ENCODE measurements around the gene GNPDA2.

The GNPDA2 gene

GRCh38 chr4:44679060-44679459 lies 47.3 kb downstream of the GNPDA2 start:
- Histone ChIP-seq H3K4me3 (ENCODE audit: low read depth in 1 of 2, low read length in 2 of 2) (peak overlapping the region; percentile 97 to 98), H3K27me3 (ENCODE audit: low read depth, low read length) (no peaks in the 10 kb centered on the region), H3K27ac (ENCODE audit: low read length) (peak overlapping the region; percentile 97), H3K4me1 (ENCODE audit: control insufficient read depth in 1 of 2, insufficient read depth in 2 of 2, low read length in 2 of 2) (peaks cover 3 to 23% of the 10 kb centered on the region in 2 donors), H3K9me3 (ENCODE audit: control insufficient read depth in 1 of 2, low read length in 2 of 2) (no peaks in the 10 kb centered on the region), H3K36me3 (ENCODE audit: control insufficient read depth in 1 of 2, insufficient read depth in 2 of 2, low read length in 2 of 2) (peaks cover 7 to 8% of the 10 kb centered on the region in 2 donors)

GRCh38 chr4:44678094-44679041 lies 48.0 kb downstream of the GNPDA2 start, which contains the start of gene GUF1:
Gene GUF1 (plus strand): TSS chr4:44678420. CDS start chr4:44678623, 203 bp downstream.
- H3K27me3 ChIP-seq (ENCODE audit: low read depth, low read length) = no peaks in the 10 kb centered on the region

GRCh38 chr4:44675366-44675765 lies 51.0 kb downstream of the GNPDA2 start:
- Histone ChIP-seq H3K4me1 (ENCODE audit: control insufficient read depth in 1 of 2, insufficient read depth in 2 of 2, low read length in 2 of 2) (peaks cover 3 to 23% of the 10 kb centered on the region in 2 donors), H3K27ac (ENCODE audit: low read length) (no peak overlapping the region), H3K36me3 (ENCODE audit: control insufficient read depth in 1 of 2, insufficient read depth in 2 of 2, low read length in 2 of 2) (no peaks in the 10 kb centered on the region), H3K27me3 (ENCODE audit: low read depth, low read length) (no peaks in the 10 kb centered on the region), H3K9me3 (ENCODE audit: control insufficient read depth in 1 of 2, low read length in 2 of 2) (no peaks in the 10 kb centered on the region), H3K4me3 (ENCODE audit: low read depth in 1 of 2, low read length in 2 of 2) (no peak overlapping the region)

More at GRCh38 chr4:44678094-44679041, 48.0 kb downstream of the GNPDA2 start, which contains the start of gene GUF1:
- peaks cover 2 to 4% of the 10 kb centered on the region in 2 donors for H3K36me3 ChIP-seq (ENCODE audit: control insufficient read depth in 1 of 2, insufficient read depth in 2 of 2, low read length in 2 of 2)
- H3K9me3 ChIP-seq (ENCODE audit: control insufficient read depth in 1 of 2, low read length in 2 of 2) = no peaks in the 10 kb centered on the region
- H3K27ac ChIP-seq (ENCODE audit: low read length) = peak within 1 kb of the TSS; percentile 97
- peak within 1 kb of the TSS; percentile 97 to 98 for H3K4me3 ChIP-seq (ENCODE audit: low read depth in 1 of 2, low read length in 2 of 2)
- H3K4me1 ChIP-seq (ENCODE audit: control insufficient read depth in 1 of 2, insufficient read depth in 2 of 2, low read length in 2 of 2) = peaks cover 3 to 23% of the 10 kb centered on the region in 2 donors

- H3K36me3 ChIP-seq (ENCODE audit: control insufficient read depth in 1 of 2, insufficient read depth in 2 of 2, low read length in 2 of 2) = no peaks in the 10 kb centered on the region
- H3K27ac ChIP-seq (ENCODE audit: low read length) = no peak overlapping the region
- H3K9me3 ChIP-seq (ENCODE audit: control insufficient read depth in 1 of 2, low read length in 2 of 2) = no peaks in the 10 kb centered on the region
- peaks cover 2 to 15% of the 10 kb centered on the region in 2 donors for H3K4me1 ChIP-seq (ENCODE audit: control insufficient read depth in 1 of 2, insufficient read depth in 2 of 2, low read length in 2 of 2)
- H3K4me3 ChIP-seq (ENCODE audit: low read depth in 1 of 2, low read length in 2 of 2) = no peak overlapping the region
- no peaks in the 10 kb centered on the region for H3K27me3 ChIP-seq (ENCODE audit: low read depth, low read length)
Measured at GRCh38 chr4:44674471-44674870, 51.9 kb downstream of the GNPDA2 start.

- Histone ChIP-seq H3K4me1 (ENCODE audit: control insufficient read depth in 1 of 2, insufficient read depth in 2 of 2, low read length in 2 of 2) (no peaks in the 10 kb centered on the region), H3K4me3 (ENCODE audit: low read depth in 1 of 2, low read length in 2 of 2) (no peak overlapping the region), H3K9me3 (ENCODE audit: control insufficient read depth in 1 of 2, low read length in 2 of 2) (no peaks in the 10 kb centered on the region), H3K27me3 (ENCODE audit: low read depth, low read length) (no peaks in the 10 kb centered on the region), H3K36me3 (ENCODE audit: control insufficient read depth in 1 of 2, insufficient read depth in 2 of 2, low read length in 2 of 2) (no peaks in the 10 kb centered on the region), H3K27ac (ENCODE audit: low read length) (no peak overlapping the region)
Measured at GRCh38 chr4:44671636-44672035, 54.7 kb downstream of the GNPDA2 start.

GRCh38 chr4:44670506-44671199 lies 55.7 kb downstream of the GNPDA2 start:
- Histone ChIP-seq H3K36me3 (ENCODE audit: control insufficient read depth in 1 of 2, insufficient read depth in 2 of 2, low read length in 2 of 2) (no peaks in the 10 kb centered on the region), H3K27ac (ENCODE audit: low read length) (no peak overlapping the region), H3K27me3 (ENCODE audit: low read depth, low read length) (no peaks in the 10 kb centered on the region), H3K4me3 (ENCODE audit: low read depth in 1 of 2, low read length in 2 of 2) (no peak overlapping the region), H3K9me3 (ENCODE audit: control insufficient read depth in 1 of 2, low read length in 2 of 2) (no peaks in the 10 kb centered on the region), H3K4me1 (ENCODE audit: control insufficient read depth in 1 of 2, insufficient read depth in 2 of 2, low read length in 2 of 2) (no peaks in the 10 kb centered on the region)

- no peak overlapping the region for H3K4me3 ChIP-seq (ENCODE audit: low read depth in 1 of 2, low read length in 2 of 2)
- no peaks in the 10 kb centered on the region for H3K4me1 ChIP-seq (ENCODE audit: control insufficient read depth in 1 of 2, insufficient read depth in 2 of 2, low read length in 2 of 2)
- no peaks in the 10 kb centered on the region for H3K36me3 ChIP-seq (ENCODE audit: control insufficient read depth in 1 of 2, insufficient read depth in 2 of 2, low read length in 2 of 2)
- H3K9me3 ChIP-seq (ENCODE audit: control insufficient read depth in 1 of 2, low read length in 2 of 2) = no peaks in the 10 kb centered on the region
- no peak overlapping the region for H3K27ac ChIP-seq (ENCODE audit: low read length)
- H3K27me3 ChIP-seq (ENCODE audit: low read depth, low read length) = no peaks in the 10 kb centered on the region
Measured at GRCh38 chr4:44668526-44668925, 57.8 kb downstream of the GNPDA2 start.

- no peak overlapping the region for H3K27ac ChIP-seq (ENCODE audit: low read length)
- no peaks in the 10 kb centered on the region for H3K4me1 ChIP-seq (ENCODE audit: control insufficient read depth in 1 of 2, insufficient read depth in 2 of 2, low read length in 2 of 2)
- no peaks in the 10 kb centered on the region for H3K36me3 ChIP-seq (ENCODE audit: control insufficient read depth in 1 of 2, insufficient read depth in 2 of 2, low read length in 2 of 2)
- H3K9me3 ChIP-seq (ENCODE audit: control insufficient read depth in 1 of 2, low read length in 2 of 2) = no peaks in the 10 kb centered on the region
- H3K4me3 ChIP-seq (ENCODE audit: low read depth in 1 of 2, low read length in 2 of 2) = no peak overlapping the region
- H3K27me3 ChIP-seq (ENCODE audit: low read depth, low read length) = no peaks in the 10 kb centered on the region
Measured at GRCh38 chr4:44663539-44664263, 62.7 kb downstream of the GNPDA2 start.

- Histone ChIP-seq H3K27me3 (ENCODE audit: low read depth, low read length) (no peaks in the 10 kb centered on the region), H3K27ac (ENCODE audit: low read length) (no peak overlapping the region), H3K9me3 (ENCODE audit: control insufficient read depth in 1 of 2, low read length in 2 of 2) (no peaks in the 10 kb centered on the region)
Measured at GRCh38 chr4:44662623-44663005, 63.7 kb downstream of the GNPDA2 start.

GRCh38 chr4:44661940-44662622 lies 64.3 kb downstream of the GNPDA2 start:
- Histone ChIP-seq H3K4me3 (ENCODE audit: low read depth in 1 of 2, low read length in 2 of 2) (no peak overlapping the region), H3K9me3 (ENCODE audit: control insufficient read depth in 1 of 2, low read length in 2 of 2) (no peaks in the 10 kb centered on the region), H3K36me3 (ENCODE audit: control insufficient read depth in 1 of 2, insufficient read depth in 2 of 2, low read length in 2 of 2) (no peaks in the 10 kb centered on the region), H3K4me1 (ENCODE audit: control insufficient read depth in 1 of 2, insufficient read depth in 2 of 2, low read length in 2 of 2) (no peaks in the 10 kb centered on the region), H3K27ac (ENCODE audit: low read length) (no peak overlapping the region), H3K27me3 (ENCODE audit: low read depth, low read length) (no peaks in the 10 kb centered on the region)

More at GRCh38 chr4:44662623-44663005, 63.7 kb downstream of the GNPDA2 start:
- Histone ChIP-seq H3K4me3 (ENCODE audit: low read depth in 1 of 2, low read length in 2 of 2) (no peak overlapping the region), H3K36me3 (ENCODE audit: control insufficient read depth in 1 of 2, insufficient read depth in 2 of 2, low read length in 2 of 2) (no peaks in the 10 kb centered on the region), H3K4me1 (ENCODE audit: control insufficient read depth in 1 of 2, insufficient read depth in 2 of 2, low read length in 2 of 2) (no peaks in the 10 kb centered on the region)
